T-helper 1 cell treated with Interleukin-12 subunit alpha and Interleukin-12 subunit beta and Interleukin-4 antibody, amounts not matched to agents 30 ng/mL and 1 ng/mL, for 36 hours (primary cell): Measurements from ENCODE around the gene LAMA2. TPM values are rescaled to one million over a fixed set of nuclear protein-coding genes. Genes with fewer than 3 reads are reported as not detected.

Experiments
- intact Hi-C: fragments of 100-400 bp; cut with micrococcal nuclease; formaldehyde crosslinking; loops from one replicate; pipeline ENCODE4 v1.15.1; 2024
- total RNA-seq: library from RNA; stranded (reverse); gene quantifications from 2 replicates; pipeline ENCODE4 v1.2.3, GENCODE V29; 2022

Gene LAMA2
- total RNA-seq, 1 donor from 2014 or later = 0.25 TPM

DNA sequence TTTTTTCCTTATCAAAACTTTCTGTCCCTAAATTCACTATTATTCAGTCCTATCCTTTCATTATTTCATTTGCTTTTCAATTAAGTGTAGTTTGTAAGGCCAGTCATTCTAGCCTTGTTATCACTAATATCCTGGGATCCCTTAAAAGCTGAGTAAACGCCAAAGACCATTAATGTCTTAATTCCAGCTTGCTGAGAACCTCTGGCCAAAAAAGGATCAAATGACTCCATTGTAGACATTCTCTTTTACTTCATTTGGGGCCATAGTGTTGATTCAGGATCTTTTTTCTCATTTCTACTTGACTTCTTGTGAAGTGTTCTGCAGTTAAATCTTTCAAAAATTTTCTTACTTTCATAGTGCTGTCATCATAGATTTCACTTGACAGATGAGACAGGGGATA, 379.7 kb downstream of the LAMA2 start:
- intact Hi-C loops = no loop called here

- intact Hi-C loops = no loop called here
These were observed 380.2 kb downstream of the LAMA2 start for GRCh38 chr6:129263176-129263575.

DNA sequence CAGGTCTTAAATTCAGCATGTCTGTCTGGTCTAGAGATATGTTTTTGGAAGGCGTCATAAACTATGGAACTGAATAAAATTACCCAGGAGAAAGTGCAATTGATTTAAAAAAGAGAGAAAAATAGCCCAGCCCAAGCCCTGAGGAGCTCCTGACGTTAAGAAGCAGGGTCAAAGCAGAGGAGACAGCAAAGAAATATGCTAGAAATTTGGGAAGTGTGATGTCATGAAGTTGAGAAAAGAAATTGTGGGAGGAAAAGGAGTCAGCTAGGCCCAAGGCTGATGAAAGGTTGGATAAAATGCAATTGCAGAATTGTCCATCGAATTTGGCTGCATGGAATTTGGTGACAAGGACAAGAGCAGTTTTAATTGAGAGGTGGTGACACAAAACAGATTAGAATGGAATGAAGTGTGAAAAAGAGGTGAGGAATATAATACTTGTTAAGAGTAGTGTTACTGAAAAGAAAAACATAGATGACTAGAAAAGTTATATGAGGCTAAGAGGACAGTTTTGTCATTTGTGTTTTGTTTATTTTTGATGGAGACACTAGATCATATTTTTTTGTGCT, 381.6 kb downstream of the LAMA2 start:
- intact Hi-C loops = no loop called here

DNA sequence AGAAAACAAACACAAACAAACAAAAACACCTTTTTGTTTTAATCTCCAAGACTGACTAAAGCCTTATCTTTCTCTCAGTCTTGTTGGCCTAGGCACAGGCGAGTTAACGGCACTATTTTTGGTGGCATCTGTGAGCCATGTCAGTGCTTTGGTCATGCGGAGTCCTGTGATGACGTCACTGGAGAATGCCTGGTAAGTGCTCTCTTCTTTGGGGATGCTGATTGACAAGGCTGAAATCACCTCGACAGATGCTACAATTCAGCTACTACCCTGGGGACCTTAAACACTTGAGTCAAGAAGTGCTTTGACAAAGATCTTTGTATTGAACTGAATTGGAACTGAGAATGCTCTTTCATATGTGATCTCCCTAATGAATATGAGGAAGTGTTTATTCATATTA, 384.1 kb downstream of the LAMA2 start:
- intact Hi-C loops = no loop called here

GRCh38 chr6:129269076-129269475, 386.1 kb downstream of the LAMA2 start:
- intact Hi-C loops = no loop called here

DNA sequence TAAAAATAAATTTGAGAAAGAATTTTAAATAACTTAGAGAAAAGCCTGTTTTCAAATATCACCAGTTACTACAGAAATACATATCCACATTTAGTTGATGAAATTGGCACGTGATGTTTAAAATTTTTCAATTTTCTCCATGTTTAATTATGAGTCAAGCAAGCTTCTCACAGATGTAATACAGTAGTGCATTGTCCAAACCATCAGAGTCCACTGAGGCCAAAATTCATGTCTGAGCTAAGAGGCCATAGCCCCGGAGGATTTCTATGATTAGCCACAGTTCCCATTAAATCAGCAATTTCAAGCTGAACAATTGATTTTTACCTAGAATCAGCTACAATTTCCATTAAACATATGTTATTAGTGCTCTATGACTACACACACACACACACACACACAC, 387.0 kb downstream of the LAMA2 start:
- intact Hi-C loops = no loop called here

GRCh38 chr6:129270450-129270849, 387.5 kb downstream of the LAMA2 start:
- intact Hi-C loops = no loop called here

DNA sequence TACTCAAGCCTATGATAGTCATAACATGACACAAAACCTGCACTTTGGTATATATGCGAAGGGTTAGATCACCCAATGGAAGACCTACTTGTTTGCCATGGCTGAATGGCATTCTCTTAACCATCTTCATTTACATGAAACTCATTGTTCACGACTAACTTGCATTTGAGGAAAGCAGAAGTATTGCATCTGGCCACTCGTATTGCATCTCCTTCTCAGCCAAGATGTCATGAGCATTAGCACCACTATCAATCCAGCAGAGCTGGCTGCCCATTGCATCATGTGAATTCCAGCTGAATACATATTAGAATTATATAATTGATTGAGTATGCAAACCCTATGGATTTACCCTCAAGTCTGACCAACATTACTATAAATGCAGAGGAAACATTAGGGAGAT, 390.2 kb downstream of the LAMA2 start:
- intact Hi-C loops = no loop called here

DNA sequence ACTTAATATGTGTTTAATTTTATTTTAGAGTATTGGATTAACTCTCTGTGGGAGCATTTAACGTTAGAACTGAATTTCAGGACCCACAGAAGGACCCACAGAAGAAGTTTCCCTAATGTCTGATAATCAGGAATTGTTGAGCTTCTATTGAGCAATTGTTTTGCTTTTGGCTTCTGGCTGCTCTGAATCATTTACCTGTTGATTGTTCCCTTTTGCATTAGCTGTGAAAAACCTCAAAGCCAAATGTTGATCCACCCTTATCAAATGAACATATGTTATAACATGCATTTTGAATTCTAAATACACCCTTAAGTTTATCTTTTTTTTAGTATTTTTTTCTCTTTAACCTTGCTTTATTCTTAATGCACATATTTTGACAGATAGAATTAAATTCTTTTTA, 393.5 kb downstream of the LAMA2 start:
- intact Hi-C loops = no loop called here

DNA sequence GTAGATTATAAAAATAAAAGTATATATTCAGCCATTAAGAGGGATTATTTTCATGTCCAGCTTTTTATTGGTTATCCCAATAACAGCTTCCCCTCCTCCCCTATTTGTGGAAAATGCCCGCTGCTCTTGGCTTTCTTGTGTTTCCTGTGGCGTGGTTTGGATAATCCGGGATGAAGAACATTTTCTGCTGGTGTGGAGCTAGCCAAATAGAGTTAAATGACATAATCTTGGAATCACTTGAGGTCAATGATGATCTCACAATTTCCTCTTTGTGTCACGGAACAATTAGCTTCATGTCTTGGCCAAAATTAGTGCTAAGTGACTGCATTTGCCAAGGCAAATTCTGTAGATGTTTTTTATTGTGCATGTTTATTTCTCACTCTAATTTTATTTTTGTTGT, 394.0 kb downstream of the LAMA2 start:
- intact Hi-C loops = no loop called here

GRCh38 chr6:129279343-129280292, 396.7 kb downstream of the LAMA2 start:
- intact Hi-C loops = loop anchor here (2.0 kb wide), 1 partner anchor 211 kb away; no protein-coding TSS in a partner anchor

- intact Hi-C loops = loop anchor here (2.0 kb wide), 1 partner anchor 211 kb away; no protein-coding TSS in a partner anchor
These were observed 397.3 kb downstream of the LAMA2 start for GRCh38 chr6:129280293-129280644.

- intact Hi-C loops = loop anchor here (1.0 to 2.0 kb wide), 2 partner anchors 210 to 1860 kb away; no protein-coding TSS in a partner anchor
These were observed 397.8 kb downstream of the LAMA2 start for GRCh38 chr6:129280749-129281148.

GRCh38 chr6:129281168-129281796, 398.3 kb downstream of the LAMA2 start:
- intact Hi-C loops = loop anchor here (1.0 to 2.0 kb wide), 2 partner anchors 210 to 1861 kb away; no protein-coding TSS in a partner anchor

DNA sequence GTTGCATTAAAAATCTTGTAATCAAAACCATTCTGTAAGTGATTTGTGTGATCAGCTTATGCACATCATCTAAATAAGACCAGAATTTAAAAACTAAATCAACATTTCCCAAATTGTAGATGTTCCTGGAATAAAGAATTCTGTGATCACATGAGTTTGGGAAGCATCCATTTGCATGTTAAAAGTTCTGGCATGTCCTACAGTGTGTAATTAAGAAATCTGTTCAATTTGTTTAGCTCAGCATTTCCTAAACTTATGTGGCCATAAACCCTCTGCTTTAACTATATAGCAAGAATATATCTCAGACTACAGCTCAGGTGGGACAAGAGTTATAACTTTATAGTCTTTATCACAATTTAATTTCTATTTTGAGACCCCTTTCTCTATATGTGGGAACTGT, 399.1 kb downstream of the LAMA2 start:
- intact Hi-C loops = no loop called here

DNA sequence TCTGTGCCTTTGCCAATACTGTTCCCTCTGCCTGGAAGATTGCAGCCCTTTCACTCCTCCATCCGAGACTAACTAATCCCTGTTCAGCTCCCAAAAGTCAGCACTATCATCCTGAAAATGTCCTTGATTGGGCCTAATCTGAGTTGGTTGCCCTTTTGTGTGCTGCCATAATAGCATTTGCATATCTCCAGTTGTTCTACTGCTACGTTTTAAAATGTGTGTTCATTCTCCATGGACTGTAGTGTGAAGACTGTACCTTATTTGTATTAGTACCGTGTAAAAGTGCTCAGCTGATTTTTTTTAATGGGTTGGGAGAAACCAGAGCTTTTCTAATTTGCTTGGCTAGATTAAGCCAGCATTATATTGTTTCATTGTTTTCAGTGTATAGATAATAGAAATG, 401.3 kb downstream of the LAMA2 start:
- intact Hi-C loops = no loop called here

GRCh38 chr6:129287231-129288177, 404.6 kb downstream of the LAMA2 start:
- intact Hi-C loops = no loop called here

DNA sequence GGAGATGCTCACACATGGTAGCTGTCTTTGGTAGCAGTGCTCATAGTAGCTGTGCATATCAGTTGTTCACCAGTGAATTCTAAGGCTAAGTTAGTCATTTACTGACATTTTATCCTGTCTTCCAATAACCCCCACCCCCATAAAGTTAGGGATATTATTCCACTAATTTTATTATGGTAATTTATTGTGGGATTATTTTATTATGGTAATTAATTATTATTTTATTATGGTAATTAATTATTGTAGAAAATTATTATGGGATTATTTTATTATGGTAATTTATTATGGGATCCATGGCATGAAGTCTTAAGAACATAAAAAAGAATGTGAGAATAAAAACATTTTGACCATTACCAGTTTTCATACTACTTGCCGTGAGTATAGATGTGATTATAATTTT, 406.5 kb downstream of the LAMA2 start:
- intact Hi-C loops = no loop called here

DNA sequence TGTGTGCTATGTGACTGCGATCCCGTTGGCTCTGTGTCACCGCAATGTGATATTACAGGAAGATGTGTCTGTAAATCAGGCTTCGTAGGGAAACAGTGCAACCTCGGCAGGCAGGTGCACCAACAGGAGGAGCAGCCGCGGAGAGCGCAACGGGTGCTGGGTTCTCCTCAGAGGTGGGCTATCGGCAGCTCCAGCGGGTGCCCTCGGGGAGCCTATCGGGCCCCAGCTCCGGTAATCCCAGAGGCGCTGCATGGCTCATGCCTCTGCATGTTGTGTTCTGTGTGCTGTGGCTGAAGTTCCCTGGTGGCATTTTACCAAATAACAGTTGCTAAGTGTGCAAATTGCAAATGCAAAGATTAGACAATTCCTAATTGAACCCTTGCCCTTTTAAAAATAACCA, 409.9 kb downstream of the LAMA2 start:
- intact Hi-C loops = no loop called here

DNA sequence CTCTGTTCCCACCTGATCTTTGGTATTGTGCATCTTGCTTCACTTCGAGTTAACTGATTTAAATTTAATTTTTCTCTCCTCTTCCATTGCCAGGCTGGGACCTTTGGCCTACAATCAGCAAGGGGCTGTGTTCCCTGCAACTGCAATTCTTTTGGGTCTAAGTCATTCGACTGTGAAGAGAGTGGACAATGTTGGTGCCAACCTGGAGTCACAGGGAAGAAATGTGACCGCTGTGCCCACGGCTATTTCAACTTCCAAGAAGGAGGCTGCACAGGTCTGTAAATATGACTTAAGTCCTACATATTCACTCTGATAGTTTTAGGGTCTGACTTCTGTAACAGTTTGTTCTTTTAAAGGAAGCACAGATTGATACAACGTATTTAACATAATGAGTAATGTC, 414.7 kb downstream of the LAMA2 start:
- intact Hi-C loops = no loop called here

GRCh38 chr6:129302671-129303070, 419.7 kb downstream of the LAMA2 start:
- intact Hi-C loops = no loop called here
